CD4-positive, alpha-beta T cell (primary cell): ENCODE measurements around the gene ACOX3. TPM values are rescaled to one million over a fixed set of nuclear protein-coding genes. Genes with fewer than 3 reads are reported as not detected.
"Not testable (repeated sequence)": the region's sequence is repeated elsewhere in the genome, so short reads cannot be mapped to it uniquely, and the experiment has no call there.

ENCODE experiments used
- ATAC-seq: fragments of 200-7000 bp; cut with Tn5 transposase; one replicate; pipeline ENCODE4 v1.10.0; 2022; ENCODE audit warnings: mild to moderate bottlenecking; ENCODE audit not compliant: poor library complexity
- CTCF ChIA-PET: fragments of 350-600 bp; sonication (Branson Sonifier 250); formaldehyde crosslinking; loops from one replicate; lab custom pipeline; 2021; ENCODE audit warnings: antibody characterized with exemption, inconsistent platforms; lab: Charles Lee
- POLR2A ChIA-PET: fragments of 350-600 bp; sonication (Branson Sonifier 250); formaldehyde crosslinking; loops from one replicate; lab custom pipeline; 2021; ENCODE audit warnings: antibody characterized with exemption, inconsistent platforms; lab: Charles Lee
- DNase-seq, 14 experiments: peaks; one replicate each; pipeline ENCODE4 v3.0.0-alpha.2; 2013 to 2020; ENCODE audit warnings: mixed read lengths in 2 of 14
- H3K27ac ChIP-seq, 2 donors: one replicate each; pipeline versions ENCODE4 v1.5.1 to v1.7.0; 2013; ENCODE audit warnings: low read length in 2 of 2, low read depth in 1 of 2, mild to moderate bottlenecking in 1 of 2
- H3K27me3 ChIP-seq, 2 experiments: 1 replicate in 1 of 2; 2 replicates in 1 of 2; pipeline versions ENCODE4 v1.6.1 to v1.7.0; 2013; ENCODE audit warnings: low read length in 2 of 2, control low read depth in 1 of 2, mild to moderate bottlenecking in 1 of 2, moderate library complexity in 1 of 2; ENCODE audit not compliant: insufficient read depth in 2 of 2, control insufficient read depth in 1 of 2
- H3K36me3 ChIP-seq: one replicate; pipeline ENCODE4 v1.6.1; 2013; ENCODE audit warnings: low read length, control low read depth; ENCODE audit not compliant: insufficient read depth
- H3K4me1 ChIP-seq: one replicate; pipeline ENCODE4 v1.6.1; 2013; ENCODE audit warnings: low read length, control low read depth; ENCODE audit not compliant: insufficient read depth
- H3K4me3 ChIP-seq: one replicate; pipeline ENCODE4 v1.5.1; 2013; ENCODE audit warnings: mild to moderate bottlenecking, low read length, moderate library complexity
- H3K9me3 ChIP-seq, 2 experiments: 1 replicate in 1 of 2; 2 replicates in 1 of 2; pipeline versions ENCODE4 v1.6.1 to v1.7.0; 2013; ENCODE audit warnings: low read length in 2 of 2, mild to moderate bottlenecking in 2 of 2, control low read depth in 1 of 2, moderate library complexity in 1 of 2; ENCODE audit not compliant: control insufficient read depth in 1 of 2, insufficient read depth in 1 of 2
- H3K27ac Mint-ChIP-seq: one replicate; pipeline ENCODE4 v1.8.0; 2020; ENCODE audit warnings: mixed read lengths
- H3K27me3 Mint-ChIP-seq: one replicate; pipeline ENCODE4 v1.8.0; 2021; ENCODE audit warnings: mixed read lengths
- H3K36me3 Mint-ChIP-seq: one replicate; pipeline ENCODE4 v1.8.0; 2021; ENCODE audit warnings: low read depth, mixed read lengths
- H3K4me1 Mint-ChIP-seq: one replicate; pipeline ENCODE4 v1.8.0; 2021; ENCODE audit warnings: low read depth, mixed read lengths
- H3K4me3 Mint-ChIP-seq: one replicate; pipeline ENCODE4 v1.8.0; 2020; ENCODE audit warnings: mild to moderate bottlenecking, mixed read lengths
- H3K9me3 Mint-ChIP-seq: one replicate; pipeline ENCODE4 v1.8.0; 2020; ENCODE audit warnings: mixed read lengths
- CTCF ChIP-seq: fragments of 200-600 bp; IDR thresholded peaks from one replicate; pipeline ENCODE4 v1.8.0; 2022; ENCODE audit warnings: antibody characterized with exemption, mild to moderate bottlenecking
- intact Hi-C, 2 experiments: fragments of 100-400 bp; cut with DNase I in 1 of 2; cut with micrococcal nuclease in 1 of 2; formaldehyde crosslinking; loops; one replicate each; pipeline versions ENCODE4 v1.15.1 to v1.9.0; 2023 to 2025; cut with DNase I, micrococcal nuclease
- total RNA-seq, 174 experiments: library from RNA in 2 of 174; stranded (reverse) in 2 of 174; gene quantifications; one replicate each; pipeline ENCODE4 v1.2.3 and lab custom pipeline; 2021 to 2026

ACOX3 gene
- total RNA-seq, 2 experiments from 2014 or later, result 4.9 to 6.1 TPM

- POLR2A ChIA-PET, result no interaction called here
- DNase-seq (peak in 1 of 14 experiments; percentile 12), ATAC-seq (no peak)
- Mint-ChIP-seq H3K27ac (no peak overlapping the region), H3K9me3 (no peaks in the 10 kb centered on the region), H3K4me1 (no peaks in the 10 kb centered on the region), H3K27me3 (no peaks in the 10 kb centered on the region), H3K4me3 (no peak overlapping the region), H3K36me3 (no peaks in the 10 kb centered on the region)
- TF ChIP-seq CTCF, result no peak
- peaks cover 0 to 6% of the 10 kb centered on the region in 2 experiments for H3K9me3 ChIP-seq
- CTCF ChIA-PET, result no interaction called here
- H3K27ac ChIP-seq, result no peak overlapping the region
- no peak overlapping the region for H3K4me3 ChIP-seq
- H3K4me1 ChIP-seq, result no peaks in the 10 kb centered on the region
- no peaks in the 10 kb centered on the region for H3K36me3 ChIP-seq
- intact Hi-C loops, result no loop called here
- peaks cover 0 to 10% of the 10 kb centered on the region in 2 experiments for H3K27me3 ChIP-seq
These were observed 90.2 kb downstream of the ACOX3 start for GRCh38 chr4:8350352-8350751.

- CTCF ChIA-PET, result no interaction called here
- POLR2A ChIA-PET, result no interaction called here
- no peak overlapping the region for H3K27ac Mint-ChIP-seq
- H3K36me3 Mint-ChIP-seq, result no peaks in the 10 kb centered on the region
- DNase-seq (peak in 1 of 14 experiments; percentile 20), ATAC-seq (no peak)
- H3K9me3 Mint-ChIP-seq, result no peaks in the 10 kb centered on the region
- TF ChIP-seq CTCF, result no peak
- no peak overlapping the region for H3K27ac ChIP-seq
- H3K27me3 ChIP-seq, result peaks cover 0 to 10% of the 10 kb centered on the region in 2 experiments
- intact Hi-C loops, result no loop called here
- H3K4me3 ChIP-seq, result no peak overlapping the region
- H3K9me3 ChIP-seq, result peaks cover 0 to 6% of the 10 kb centered on the region in 2 experiments
- H3K36me3 ChIP-seq, result no peaks in the 10 kb centered on the region
- H3K4me1 Mint-ChIP-seq, result no peaks in the 10 kb centered on the region
- H3K4me1 ChIP-seq, result no peaks in the 10 kb centered on the region
- no peak overlapping the region for H3K4me3 Mint-ChIP-seq
- no peaks in the 10 kb centered on the region for H3K27me3 Mint-ChIP-seq
These were observed 90.8 kb downstream of the ACOX3 start for GRCh38 chr4:8349664-8350236.

GRCh38 chr4:8349236-8349635 is 91.3 kb downstream of the ACOX3 start:
- H3K27ac ChIP-seq, H3K4me1 ChIP-seq, intact Hi-C loops, H3K9me3 ChIP-seq, H3K9me3 Mint-ChIP-seq, H3K27ac Mint-ChIP-seq, H3K36me3 ChIP-seq, POLR2A ChIA-PET, H3K4me3 ChIP-seq, H3K27me3 Mint-ChIP-seq, ATAC-seq, H3K36me3 Mint-ChIP-seq, H3K4me1 Mint-ChIP-seq, H3K4me3 Mint-ChIP-seq, CTCF ChIA-PET: not testable (repeated sequence)
- DNase-seq, result peak in 1 of 14 experiments; percentile 5
- H3K27me3 ChIP-seq, result peaks cover 0 to 10% of the 10 kb centered on the region in 2 experiments

GRCh38 chr4:8348071-8348470 is 92.5 kb downstream of the ACOX3 start:
- H3K27ac ChIP-seq, result no peak overlapping the region
- CTCF ChIA-PET, result no interaction called here
- H3K36me3 ChIP-seq, result no peaks in the 10 kb centered on the region
- no peaks in the 10 kb centered on the region for H3K4me1 ChIP-seq
- DNase-seq, result peak in 1 of 14 experiments; percentile 16
- H3K4me3 ChIP-seq, result no peak overlapping the region
- no peaks in the 10 kb centered on the region for H3K27me3 Mint-ChIP-seq
- POLR2A ChIA-PET, result no interaction called here
- H3K4me3 Mint-ChIP-seq, result no peak overlapping the region
- ATAC-seq, result no peak
- intact Hi-C loops, result no loop called here
- H3K4me1 Mint-ChIP-seq, result no peaks in the 10 kb centered on the region
- no peak overlapping the region for H3K27ac Mint-ChIP-seq
- H3K27me3 ChIP-seq, result peaks cover 0 to 8% of the 10 kb centered on the region in 2 experiments
- no peaks in the 10 kb centered on the region for H3K36me3 Mint-ChIP-seq
- no peaks in the 10 kb centered on the region for H3K9me3 Mint-ChIP-seq
- no peak for TF ChIP-seq CTCF
- no peaks in the 10 kb centered on the region for H3K9me3 ChIP-seq
